Ramos (cell line): ENCODE measurements around the gene PTRH1.

Experiments
- in situ Hi-C: fragments of 300-500 bp; cut with MboI; formaldehyde crosslinking; loops from one replicate; pipeline ENCODE4 v1.14.3; 2022; ENCODE audit warnings: low sequenced_read_pairs; ENCODE audit not compliant: unreplicated experiment

PTRH1 gene

DNA sequence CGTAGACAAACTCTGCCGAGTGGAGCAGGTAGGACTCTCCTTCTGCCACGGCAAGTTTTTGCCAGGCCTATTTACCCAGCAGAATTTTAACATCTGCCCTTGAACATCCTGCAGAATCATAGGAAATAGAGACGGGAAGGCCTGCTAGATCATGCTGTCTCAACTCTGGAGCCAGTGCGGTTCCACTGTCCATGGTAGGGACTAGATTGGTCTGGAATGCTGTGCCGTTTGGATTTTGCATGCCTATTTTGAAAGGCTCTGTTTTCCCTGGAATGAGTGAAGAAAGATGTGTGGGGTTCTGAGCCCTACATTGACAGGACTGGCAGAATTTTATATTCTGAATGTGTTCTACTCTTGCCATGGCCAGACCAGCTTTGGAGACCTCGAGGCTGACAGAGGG lies 42.2 kb downstream of the PTRH1 start:
- in situ Hi-C loops: no loop called here

DNA sequence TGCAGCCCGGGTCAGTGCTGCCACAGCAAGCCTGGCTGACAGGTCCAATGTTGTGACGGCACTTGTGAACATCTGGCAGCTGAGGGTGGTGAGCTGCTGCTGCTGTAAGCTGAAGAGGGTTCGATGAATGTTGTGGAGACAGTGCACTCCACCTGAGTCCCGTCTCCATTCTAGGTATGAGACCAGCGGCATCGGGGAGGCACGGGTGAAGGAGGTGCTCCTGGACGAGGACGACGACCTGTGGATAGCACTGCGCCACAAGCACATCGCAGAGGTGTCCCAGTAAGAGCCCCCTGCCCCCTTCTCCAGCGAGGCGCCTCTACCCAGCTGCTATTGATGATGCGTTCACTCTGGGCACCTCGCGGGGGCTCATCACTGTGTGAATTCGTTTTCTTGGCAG lies 47.6 kb downstream of the PTRH1 start:
- in situ Hi-C loops: no loop called here

DNA sequence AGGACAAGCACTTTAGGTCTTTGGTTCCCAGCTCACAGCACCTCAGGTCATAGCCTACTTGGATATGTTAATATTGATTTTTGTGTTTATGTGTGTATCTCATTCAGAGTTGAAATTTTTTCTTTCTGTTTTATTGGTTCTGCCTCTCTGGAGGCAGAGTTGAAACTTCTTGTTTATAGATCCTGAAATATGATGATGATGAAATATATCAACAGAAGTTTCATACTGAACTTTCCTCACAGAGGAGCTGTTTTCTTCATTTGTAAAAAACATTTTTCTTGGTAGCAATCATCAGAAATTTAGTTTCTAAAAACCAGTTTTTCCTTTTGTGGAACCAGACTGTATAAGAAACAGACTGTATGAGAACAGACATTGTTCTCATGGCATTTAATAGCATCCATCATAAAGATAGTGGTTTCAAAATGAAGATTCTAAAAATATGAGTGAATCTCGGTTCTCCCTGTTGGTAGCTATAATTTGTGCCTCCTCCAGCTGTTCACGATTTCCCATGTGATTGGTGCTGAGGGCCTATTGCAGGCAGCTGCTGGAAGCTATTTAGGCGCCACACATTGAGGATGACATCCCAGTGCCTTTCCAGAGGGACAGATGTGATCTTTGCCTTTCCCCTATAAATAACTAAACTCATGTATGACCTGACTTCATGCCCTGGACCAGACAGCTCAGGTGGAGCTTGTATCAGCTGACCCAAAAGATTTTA lies 48.2 kb downstream of the PTRH1 start:
- in situ Hi-C loops: no loop called here

DNA sequence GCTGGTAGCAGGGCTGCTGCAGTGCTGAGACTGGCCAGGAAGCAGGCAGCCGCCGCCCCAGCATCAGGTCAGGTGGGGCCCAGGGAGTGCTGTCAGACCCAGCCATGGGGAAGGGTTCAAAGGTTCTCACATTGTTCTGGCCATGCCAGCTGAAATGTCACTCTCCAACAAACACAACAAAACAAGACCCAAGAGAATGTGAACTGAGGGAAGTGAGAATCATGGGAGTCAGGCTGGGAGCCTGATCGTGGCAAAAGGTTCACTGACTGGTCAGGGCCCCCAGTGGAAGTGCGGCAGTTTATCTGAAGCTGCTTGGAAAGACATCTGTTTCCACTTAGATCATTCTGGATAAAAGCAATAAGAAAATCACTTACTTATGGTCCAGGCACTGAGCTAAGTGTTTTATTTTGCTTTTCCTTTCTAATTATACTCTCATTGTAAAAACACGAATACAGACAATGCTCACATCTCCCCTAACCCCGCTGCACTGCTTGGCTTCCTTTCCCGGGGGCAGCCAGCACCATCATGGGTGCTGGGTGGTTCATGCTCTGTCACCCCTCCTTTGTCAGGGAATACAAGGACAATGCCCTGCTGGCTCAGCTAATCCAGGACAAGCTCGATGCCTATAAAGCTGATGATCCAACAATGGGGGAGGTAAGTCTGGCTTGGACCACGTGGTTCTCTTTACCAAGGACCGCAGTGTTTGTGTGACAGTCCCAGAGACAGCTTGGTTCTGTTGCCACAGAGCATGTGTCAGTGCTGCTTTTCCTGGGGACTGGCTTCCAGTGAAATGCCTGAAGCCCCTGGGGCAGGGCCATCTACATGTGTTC lies 50.6 kb downstream of the PTRH1 start:
- in situ Hi-C loops: no loop called here

DNA sequence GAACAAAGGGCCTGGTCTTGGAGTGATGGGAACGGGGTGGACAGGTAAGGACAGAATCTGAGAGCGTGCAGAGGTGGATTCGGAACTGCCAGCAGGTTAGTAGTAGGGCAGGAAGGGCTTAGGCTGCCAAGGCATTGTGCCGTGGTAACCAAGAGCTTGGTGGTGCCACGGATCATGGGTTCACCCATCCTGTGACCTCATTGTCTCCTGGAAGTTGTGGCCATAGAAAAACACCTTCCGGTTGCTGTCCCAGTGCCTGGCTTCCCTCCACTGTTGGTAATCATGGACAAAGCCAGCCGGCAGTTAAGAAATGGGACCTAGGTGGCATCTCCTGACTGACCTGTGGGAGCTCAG lies 51.2 kb downstream of the PTRH1 start:
- in situ Hi-C loops: no loop called here
